ENCODE results near the gene NLGN1.

The NLGN1 gene

DNA sequence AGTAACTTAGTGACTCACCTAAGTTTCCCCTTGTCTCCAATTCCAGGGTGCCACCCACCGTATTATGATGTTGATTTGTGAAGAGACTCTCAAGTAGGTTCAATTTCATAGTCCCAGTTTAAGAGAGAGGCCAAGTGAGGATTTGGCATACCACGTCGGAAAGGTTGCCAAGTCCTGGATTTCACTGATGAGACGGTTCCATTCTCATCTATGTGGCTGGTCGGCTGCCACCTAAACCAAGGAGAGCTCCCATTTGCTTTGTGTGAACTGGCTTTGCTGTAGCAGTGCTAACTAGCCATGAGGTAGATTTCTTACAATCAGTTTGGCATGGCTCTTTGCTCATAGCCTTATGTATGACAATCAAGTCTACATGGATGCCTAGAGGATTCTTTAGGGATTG, 653.6 kb downstream of the NLGN1 start:
- DNase-seq = no peak
- in situ Hi-C loops (cut with HindIII; ENCODE audit: low pct_ligation_motif_present, low pct_unique_long_range_greater_than_20kb, low sequenced_read_pairs) = no loop called here

DNA sequence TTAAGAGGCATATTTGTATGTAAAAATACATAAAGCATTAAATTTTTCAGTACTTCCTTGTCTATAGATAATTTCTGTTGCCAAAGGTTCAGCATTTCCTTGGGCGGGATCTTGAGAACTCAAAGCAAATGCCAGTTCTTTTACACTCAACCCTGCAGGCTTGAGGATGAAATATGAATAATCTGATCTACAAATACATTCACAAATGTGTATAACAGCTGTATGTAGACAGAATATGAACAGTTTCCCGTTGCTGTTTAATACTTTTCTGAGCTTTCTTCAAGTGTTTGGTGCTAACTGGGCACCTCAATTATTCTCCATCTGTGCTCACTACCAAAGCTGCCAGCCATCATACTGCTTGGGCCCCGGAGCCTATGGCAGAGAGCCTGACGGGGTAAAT, 661.3 kb downstream of the NLGN1 start:
- in situ Hi-C loops (cut with HindIII; ENCODE audit: low pct_ligation_motif_present, low pct_unique_long_range_greater_than_20kb, low sequenced_read_pairs) = no loop called here
- DNase-seq = no peak

DNA sequence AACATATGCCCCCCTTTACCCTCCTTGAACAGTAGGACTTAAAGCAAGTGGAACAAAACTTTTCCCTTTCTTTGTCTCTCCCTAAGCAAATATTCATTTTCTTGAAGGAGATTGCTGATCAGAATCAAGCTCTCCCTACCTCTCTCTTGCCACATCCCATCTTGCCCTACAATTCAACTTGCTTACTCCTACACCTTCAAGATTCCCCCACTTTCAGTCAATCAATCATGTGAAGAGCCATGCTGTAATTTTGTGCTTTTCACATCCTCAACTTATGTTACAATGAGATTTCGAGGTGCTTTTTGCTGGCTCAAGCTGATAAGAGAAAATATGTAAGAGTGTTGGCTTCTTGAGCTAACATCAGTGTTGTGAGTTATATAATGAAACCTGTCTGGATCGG, 662.9 kb downstream of the NLGN1 start:
- in situ Hi-C loops (cut with HindIII; ENCODE audit: low pct_ligation_motif_present, low pct_unique_long_range_greater_than_20kb, low sequenced_read_pairs) = no loop called here
- DNase-seq = no peak

DNA sequence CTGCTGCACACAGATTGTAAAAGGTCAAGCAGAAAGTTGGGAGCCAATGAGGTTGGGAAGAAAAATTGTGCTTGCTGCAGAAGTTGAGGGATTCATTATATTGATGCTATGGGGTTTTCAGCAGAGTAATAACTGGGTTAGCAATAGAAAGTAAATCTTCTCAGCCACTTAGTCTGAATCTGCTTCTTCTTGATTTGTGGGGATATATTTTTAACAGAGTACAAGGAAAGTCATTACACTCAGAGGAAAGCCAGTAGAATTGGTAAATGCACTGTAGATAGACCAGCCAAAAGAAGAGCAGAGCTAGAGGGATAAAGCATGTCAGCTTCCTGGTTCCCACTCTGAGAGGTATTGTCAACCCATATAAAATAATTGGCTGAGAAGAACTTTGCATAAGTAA, 663.6 kb downstream of the NLGN1 start:
- in situ Hi-C loops (cut with HindIII; ENCODE audit: low pct_ligation_motif_present, low pct_unique_long_range_greater_than_20kb, low sequenced_read_pairs) = no loop called here
- no peak for DNase-seq

DNA sequence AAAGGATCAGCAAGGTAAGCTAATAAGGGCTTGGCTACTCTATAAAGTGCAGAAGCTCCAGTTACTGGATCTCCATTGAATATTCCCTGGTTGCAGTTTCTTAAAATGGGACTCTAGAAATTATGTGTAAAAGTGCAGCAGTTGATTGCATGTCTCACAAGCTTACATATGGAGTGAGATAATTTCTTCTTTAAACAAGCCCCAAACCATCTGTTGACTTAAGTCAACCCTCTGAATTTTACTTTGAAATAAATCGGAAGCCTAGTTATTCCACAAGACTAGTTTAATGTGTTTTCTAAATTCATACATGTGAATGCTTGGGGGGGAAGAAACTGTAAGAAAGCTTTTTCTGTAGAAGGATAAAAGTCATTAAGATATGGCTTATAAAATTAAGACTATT, 664.2 kb downstream of the NLGN1 start:
- in situ Hi-C loops (cut with HindIII; ENCODE audit: low pct_ligation_motif_present, low pct_unique_long_range_greater_than_20kb, low sequenced_read_pairs) = no loop called here
- DNase-seq = no peak

DNA sequence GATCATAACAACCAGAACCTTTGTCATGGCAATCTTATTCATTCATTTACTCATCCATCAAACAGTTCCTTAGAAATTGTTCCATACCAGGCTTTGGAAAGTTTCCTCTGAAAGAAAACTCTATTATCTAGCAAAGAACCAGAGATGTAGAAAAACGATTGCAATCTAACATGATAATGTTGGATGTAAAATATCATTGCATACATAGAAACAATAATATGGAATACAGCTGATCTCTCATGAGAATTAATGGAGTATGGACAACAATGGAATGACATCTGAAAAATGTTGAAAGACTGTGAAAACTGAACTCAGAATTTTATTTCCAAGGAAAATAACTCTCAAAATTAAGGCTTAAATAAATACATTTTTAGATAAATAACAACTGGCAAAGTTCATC, 665.4 kb downstream of the NLGN1 start:
- DNase-seq = peak; percentile 9
- in situ Hi-C loops (cut with HindIII; ENCODE audit: low pct_ligation_motif_present, low pct_unique_long_range_greater_than_20kb, low sequenced_read_pairs) = no loop called here

DNA sequence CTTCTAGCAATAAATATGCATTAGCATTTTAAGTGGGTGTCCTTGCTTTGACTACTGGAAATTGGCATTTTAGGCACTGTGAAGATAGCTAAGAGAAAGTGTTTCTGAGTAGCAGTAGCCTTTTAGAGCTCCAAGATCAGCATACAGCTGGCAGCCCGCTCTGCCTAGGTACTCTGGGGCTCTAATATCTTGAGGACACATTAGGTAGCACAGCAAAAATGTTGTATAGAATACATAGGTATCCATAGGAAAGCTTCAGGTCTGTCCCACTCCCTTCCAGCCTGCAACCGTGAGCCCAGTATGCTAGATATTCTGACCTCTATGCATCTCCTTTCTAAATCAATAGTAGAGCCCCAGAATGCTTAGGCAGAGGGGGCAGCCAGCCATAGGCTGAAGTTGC, 670.5 kb downstream of the NLGN1 start:
- DNase-seq = no peak
- in situ Hi-C loops (cut with HindIII; ENCODE audit: low pct_ligation_motif_present, low pct_unique_long_range_greater_than_20kb, low sequenced_read_pairs) = no loop called here

DNA sequence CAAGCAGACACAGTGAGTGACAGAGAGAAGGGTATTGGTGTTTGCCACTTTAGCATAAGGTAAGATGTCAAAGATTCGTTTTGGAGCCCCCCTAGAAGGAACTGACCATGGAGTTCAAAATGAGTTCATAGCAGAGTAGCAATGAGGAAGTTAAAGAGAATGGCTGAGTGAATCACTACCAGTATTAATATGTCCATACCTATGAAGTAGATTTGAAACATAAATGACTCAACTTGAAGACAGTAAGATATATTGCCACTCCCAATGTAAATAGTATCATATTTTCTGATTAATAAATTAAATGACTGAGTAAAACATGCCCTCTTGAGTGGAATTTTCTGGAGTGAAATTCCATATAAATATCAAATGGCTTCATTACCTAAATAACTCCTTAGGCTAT, 675.1 kb downstream of the NLGN1 start:
- DNase-seq = no peak
- in situ Hi-C loops (cut with HindIII; ENCODE audit: low pct_ligation_motif_present, low pct_unique_long_range_greater_than_20kb, low sequenced_read_pairs) = no loop called here

DNA sequence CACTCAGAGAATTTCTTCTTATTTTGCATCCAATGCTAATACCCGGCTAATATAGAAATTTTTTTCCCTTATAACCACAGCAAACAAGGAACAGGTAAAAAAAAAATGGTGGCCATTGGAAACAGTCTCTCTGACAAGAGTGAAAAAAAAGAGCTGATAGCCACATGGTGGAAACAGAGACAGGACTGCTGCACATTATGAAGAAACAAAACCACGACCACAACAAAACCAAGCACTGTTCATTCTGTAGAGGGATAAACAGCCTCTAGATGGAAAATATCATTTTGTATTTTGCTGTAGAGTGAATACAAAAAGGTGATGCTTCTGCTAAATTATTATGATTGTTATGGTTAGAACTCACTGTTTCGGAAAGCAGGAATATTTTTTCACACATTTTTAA, 686.2 kb downstream of the NLGN1 start:
- in situ Hi-C loops (cut with HindIII; ENCODE audit: low pct_ligation_motif_present, low pct_unique_long_range_greater_than_20kb, low sequenced_read_pairs) = no loop called here
- DNase-seq = no peak

DNA sequence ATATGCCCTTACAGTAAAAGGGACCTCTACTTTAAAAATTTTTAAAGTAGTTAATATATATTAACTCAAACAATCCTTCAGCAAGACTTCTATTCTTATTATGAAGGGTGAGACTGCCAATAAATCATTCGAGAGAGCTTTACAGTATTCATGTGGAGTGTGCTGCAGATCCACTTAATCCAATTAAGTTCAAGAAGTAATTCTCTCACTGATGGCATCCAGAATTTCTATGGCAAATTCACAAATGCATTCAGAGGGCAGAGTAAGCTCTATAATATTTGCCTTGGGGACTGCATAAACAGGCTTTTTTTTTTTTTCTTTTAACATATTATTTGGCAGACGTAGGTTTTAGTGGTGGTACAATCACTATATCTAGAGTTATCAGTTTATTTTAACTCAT, 692.0 kb downstream of the NLGN1 start:
- in situ Hi-C loops (cut with HindIII; ENCODE audit: low pct_ligation_motif_present, low pct_unique_long_range_greater_than_20kb, low sequenced_read_pairs) = no loop called here
- DNase-seq = no peak

DNA sequence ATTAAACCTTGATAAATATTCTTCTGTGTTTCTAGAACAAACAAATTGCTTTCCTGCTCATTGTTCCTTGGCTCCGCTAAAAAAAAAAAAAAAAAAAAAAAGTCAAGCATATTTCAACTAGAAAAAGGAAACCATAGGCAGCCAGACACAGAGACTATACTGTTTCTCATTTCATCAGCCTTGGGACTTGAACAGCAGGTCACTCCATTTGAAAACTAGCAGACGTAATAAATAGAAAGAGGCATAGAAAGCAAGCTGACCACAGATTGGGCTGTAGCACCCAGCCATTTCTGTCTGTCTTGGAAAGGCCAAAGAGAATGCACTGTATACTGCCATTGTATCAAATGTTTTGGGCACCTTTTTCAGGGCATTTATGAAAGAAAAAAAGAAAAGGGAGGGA, 697.1 kb downstream of the NLGN1 start:
- DNase-seq = no peak

DNA sequence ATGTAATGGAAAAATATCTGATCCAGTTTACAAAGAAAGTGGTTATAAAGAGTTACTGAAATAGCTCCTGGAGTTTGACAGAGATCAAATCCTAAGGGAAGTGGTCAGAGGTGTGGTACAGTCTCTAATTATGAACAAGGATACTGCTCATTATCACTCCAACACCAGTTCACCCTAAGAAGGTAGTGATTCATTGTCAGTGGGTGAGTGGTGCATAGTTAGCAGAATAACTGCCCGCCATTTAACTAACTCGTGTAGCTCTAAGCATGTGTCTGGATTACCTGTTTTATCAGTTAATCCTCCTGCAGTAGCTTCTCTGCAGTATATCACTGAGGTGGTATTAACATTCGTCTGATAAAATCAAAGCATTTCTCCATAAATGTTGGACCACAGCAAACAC, 700.1 kb downstream of the NLGN1 start:
- in situ Hi-C loops (cut with HindIII; ENCODE audit: low pct_ligation_motif_present, low pct_unique_long_range_greater_than_20kb, low sequenced_read_pairs) = no loop called here

More for the DNA sequence above, 697.1 kb downstream of the NLGN1 start:
- in situ Hi-C loops (cut with HindIII; ENCODE audit: low pct_ligation_motif_present, low pct_unique_long_range_greater_than_20kb, low sequenced_read_pairs) = no loop called here

DNA sequence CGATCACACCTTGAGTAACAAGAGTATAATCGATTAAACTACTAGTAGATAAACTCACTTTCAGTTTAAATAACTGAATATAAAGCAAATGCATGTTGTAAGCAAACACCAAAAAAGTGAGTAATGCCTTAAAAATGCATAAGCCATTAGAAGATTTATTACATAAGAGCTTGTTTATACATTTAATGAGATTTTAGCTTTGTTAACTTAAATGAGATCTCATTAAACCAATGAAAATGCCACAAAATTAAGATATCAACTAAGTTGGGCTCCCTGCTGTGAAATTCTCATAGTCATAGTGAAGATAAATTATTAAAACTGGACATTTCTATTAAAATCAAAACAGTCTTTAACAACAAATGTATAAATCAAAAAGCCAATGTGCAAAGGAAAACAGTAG, 701.2 kb downstream of the NLGN1 start:
- no peak for DNase-seq
- in situ Hi-C loops (cut with HindIII; ENCODE audit: low pct_ligation_motif_present, low pct_unique_long_range_greater_than_20kb, low sequenced_read_pairs) = no loop called here

More for the DNA sequence above, 700.1 kb downstream of the NLGN1 start:
- no peak for DNase-seq

DNA sequence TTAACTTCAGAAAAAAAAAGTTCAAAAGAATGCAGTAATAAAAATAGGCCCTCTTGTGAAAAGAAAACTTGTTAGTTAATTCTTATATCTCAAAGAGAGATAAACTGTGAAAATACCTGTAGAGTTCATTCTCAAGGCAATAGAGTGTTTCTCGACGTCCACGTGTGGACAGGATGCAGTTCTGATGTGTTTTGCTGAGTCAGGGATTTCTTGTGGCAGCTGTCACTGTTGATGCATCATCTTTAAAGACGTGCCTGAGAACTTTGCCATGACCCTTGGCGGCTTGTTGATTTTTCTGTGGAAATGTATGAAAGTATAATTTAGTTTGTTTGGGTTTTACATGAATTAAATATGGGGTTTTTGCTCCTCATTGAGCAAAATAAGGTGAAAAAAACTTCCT, 702.2 kb downstream of the NLGN1 start:
- in situ Hi-C loops (cut with HindIII; ENCODE audit: low pct_ligation_motif_present, low pct_unique_long_range_greater_than_20kb, low sequenced_read_pairs) = no loop called here
- DNase-seq = no peak

DNA sequence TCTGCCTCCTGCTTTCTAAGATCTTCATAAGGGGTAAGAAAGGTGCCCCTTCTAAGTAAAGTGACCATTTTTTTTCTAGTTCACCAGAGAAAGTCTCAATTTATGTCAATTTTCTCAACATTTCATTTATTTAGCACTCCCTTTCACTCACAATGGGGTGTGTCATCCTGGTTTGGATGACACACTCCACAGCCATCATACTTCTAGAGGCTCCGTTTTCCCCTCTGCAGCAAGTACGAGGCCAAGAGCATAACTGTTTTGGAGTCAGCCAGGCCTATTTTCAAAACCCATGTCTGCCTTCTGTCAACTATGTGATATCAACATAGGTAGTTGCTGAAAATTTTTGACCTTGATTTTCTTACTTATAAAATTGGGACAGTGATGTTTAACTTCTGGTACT, 703.2 kb downstream of the NLGN1 start:
- DNase-seq = peak; percentile 58
- in situ Hi-C loops (cut with HindIII; ENCODE audit: low pct_ligation_motif_present, low pct_unique_long_range_greater_than_20kb, low sequenced_read_pairs) = no loop called here

DNA sequence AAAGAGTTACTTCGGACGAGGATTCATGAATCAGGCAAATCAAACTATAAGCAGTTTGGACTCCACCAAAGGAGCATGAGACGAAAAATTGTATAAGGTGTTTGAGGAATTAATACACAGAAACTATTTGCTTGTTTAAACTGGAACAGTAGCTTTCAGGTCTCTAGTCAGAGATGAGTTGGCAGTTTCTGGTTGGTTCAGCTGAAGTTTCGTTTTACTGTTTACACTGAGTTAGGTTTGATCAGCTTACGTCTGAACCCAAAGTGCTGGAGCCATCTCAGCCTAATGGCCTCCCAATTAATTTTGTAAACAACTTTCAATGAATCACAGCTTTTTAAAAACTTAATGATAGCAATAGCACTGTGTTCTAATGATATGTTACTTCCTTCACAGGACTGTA, 703.7 kb downstream of the NLGN1 start:
- DNase-seq = peak; percentile 85
- in situ Hi-C loops (cut with HindIII; ENCODE audit: low pct_ligation_motif_present, low pct_unique_long_range_greater_than_20kb, low sequenced_read_pairs) = no loop called here

DNA sequence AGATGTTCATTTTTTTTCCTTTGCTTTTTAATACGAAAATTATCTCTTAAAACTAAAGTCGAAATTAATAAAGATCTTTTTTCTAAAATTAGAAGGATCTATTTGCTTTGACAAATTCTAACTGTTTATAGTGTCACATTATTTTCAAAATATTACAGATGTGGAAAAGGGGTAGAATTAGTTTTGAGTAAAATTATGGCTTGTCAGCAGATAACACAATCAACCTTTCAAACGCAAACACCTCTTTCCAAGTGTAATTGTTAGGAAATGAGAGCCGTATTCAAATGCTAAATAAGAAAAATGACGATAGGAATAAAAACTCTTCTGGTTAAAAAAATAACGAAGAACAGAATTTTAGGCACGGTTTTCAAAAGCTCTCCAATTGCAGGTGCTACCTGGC, 704.7 kb downstream of the NLGN1 start:
- no peak for DNase-seq
- in situ Hi-C loops (cut with HindIII; ENCODE audit: low pct_ligation_motif_present, low pct_unique_long_range_greater_than_20kb, low sequenced_read_pairs) = no loop called here

DNA sequence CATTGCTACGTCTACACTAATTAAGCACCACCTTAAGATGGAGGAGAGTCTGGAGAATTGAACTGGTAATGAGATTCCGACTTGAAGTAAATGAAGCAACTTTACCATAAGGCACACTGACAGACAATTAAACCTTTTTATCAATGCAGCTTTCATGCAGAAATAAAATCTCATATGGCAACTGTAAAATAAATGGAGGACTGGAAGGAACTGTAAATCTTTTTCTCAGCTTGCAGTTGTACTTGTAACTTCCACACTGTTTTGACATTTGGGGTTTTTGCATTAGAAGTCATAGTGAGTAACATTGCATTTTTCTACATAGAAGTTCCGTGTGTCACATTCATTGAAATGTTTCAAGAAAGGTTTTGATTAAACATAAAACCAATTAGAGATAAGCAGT, 705.3 kb downstream of the NLGN1 start:
- DNase-seq = no peak
- in situ Hi-C loops (cut with HindIII; ENCODE audit: low pct_ligation_motif_present, low pct_unique_long_range_greater_than_20kb, low sequenced_read_pairs) = no loop called here

DNA sequence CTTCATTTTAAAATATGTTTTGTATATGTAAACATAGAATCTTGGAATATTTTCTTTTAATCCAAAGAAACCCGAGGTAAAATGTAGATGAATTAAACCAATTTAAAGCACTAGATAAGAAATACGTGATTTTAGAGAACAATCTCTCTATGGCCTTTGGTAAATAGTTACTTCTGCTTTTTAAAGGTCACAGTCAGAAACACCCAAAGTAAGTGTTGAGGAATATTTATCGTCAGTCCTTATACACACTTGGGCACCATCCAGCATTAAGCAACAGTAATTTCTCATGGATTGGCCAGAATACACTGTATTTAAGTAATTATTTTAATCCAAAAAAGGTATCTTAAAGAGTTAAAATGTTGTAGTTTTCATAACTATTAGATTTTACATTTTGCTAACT, 713.2 kb downstream of the NLGN1 start:
- DNase-seq = no peak
- in situ Hi-C loops (cut with HindIII; ENCODE audit: low pct_ligation_motif_present, low pct_unique_long_range_greater_than_20kb, low sequenced_read_pairs) = no loop called here

DNA sequence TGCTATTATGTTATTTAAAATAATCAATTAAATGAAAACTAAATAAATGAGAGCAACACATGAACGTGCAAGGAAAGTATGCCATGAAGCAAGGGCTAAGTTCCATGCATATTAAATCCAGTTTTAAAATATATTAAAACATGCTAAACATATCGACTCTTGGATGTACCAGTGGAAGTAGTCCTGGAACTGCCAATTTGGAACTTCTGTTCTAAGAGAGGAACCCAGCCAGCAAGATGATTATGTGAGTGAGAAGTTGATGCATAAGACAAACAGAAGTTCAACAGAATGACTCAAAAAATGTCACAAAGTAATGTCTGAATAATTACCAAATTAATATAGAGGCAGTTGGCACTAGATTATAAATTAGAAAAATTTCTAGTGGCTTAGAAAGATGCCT, 714.2 kb downstream of the NLGN1 start:
- in situ Hi-C loops (cut with HindIII; ENCODE audit: low pct_ligation_motif_present, low pct_unique_long_range_greater_than_20kb, low sequenced_read_pairs) = no loop called here

DNA sequence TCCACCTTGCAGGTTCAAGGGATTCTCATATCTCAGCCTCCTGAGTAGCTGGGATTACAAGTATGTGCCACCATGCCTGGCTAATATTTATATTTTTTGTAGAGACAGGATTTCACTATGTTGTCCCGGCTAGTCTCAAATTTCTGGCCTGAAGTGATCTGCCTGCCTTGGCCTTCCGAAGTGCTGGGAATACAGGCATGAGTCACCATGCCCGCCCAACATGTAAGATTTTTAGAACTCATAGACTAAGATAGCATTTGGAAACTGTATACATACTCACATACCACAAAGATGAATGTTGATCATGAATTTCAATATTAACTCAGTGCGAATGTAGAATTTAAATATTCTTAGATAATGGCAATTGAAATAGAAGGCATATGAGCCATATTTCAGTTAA, 718.9 kb downstream of the NLGN1 start:
- DNase-seq = no peak
- in situ Hi-C loops (cut with HindIII; ENCODE audit: low pct_ligation_motif_present, low pct_unique_long_range_greater_than_20kb, low sequenced_read_pairs) = no loop called here

More for the DNA sequence above, 714.2 kb downstream of the NLGN1 start:
- DNase-seq = no peak
